K562 (cell line): Measurements from ENCODE around the gene CNKSR1.

Source experiments
- RAD21 ChIP-seq, 2 experiments: fragments of 250-450 bp in 1 of 2; fragments of 450-650 bp in 1 of 2; sonication (Bioruptor Pico) in 1 of 2; formaldehyde crosslinking in 1 of 2; IDR thresholded peaks in 1 of 2; conservative IDR thresholded peaks in 1 of 2; 2 replicates each; pipeline versions ENCODE4 v1.4.0 to v1.8.0; 2020 to 2022; ENCODE audit warnings: mild to moderate bottlenecking in 2 of 2, moderate library complexity in 1 of 2
- SP1 ChIP-seq: sonication (generic); formaldehyde crosslinking; IDR thresholded peaks from 2 replicates; pipeline ENCODE4 v1.8.1; 2022; ENCODE audit warnings: mild to moderate bottlenecking, missing genetic modification reagents
- ZZZ3 ChIP-seq: fragments of 450-650 bp; IDR thresholded peaks from 2 replicates; pipeline ENCODE4 v1.6.1; 2016; ENCODE audit warnings: antibody characterized with exemption, mild to moderate bottlenecking, moderate library complexity

GRCh38 chr1:26145041-26145959 lies 32.0 kb upstream of the CNKSR1 start:
- TF ChIP-seq SP1 (CRISPR knock-in tag) (peak; percentile 32; the same call in 1 of the 2 replicates), RAD21 (CRISPR knock-in tag; conservative IDR thresholded peaks at IDR 0.05 in 1 of 2, IDR thresholded peaks at IDR 0.05 in 1 of 2) (peak; percentile 99 to 100), ZZZ3 (no peak)
